Mucosa of descending colon (tissue), 3 donors: ENCODE measurements around the gene EID1. TPM values are rescaled to one million over a fixed set of nuclear protein-coding genes. Genes with fewer than 3 reads are reported as not detected.
A peak's percentile ranks its signal among the peaks of the same experiment; 100 is the strongest.

Experiments used
- ATAC-seq: fragments of 200-7000 bp; cut with Tn5 transposase; one replicate; pipeline ENCODE4 v1.9.1; 2020; ENCODE audit warnings: mild to moderate bottlenecking, moderate library complexity
- DNase-seq, 3 donors: peaks; one replicate each; pipeline ENCODE4 v3.0.0-alpha.2; 2020
- H3K36me3 ChIP-seq: fragments of 200-600 bp; one replicate; pipeline ENCODE4 v1.8.0; 2021; ENCODE audit warnings: low read depth, mild to moderate bottlenecking
- H3K4me1 ChIP-seq: fragments of 200-600 bp; one replicate; pipeline ENCODE4 v1.8.0; 2021; ENCODE audit warnings: low read depth, mild to moderate bottlenecking
- H3K4me3 ChIP-seq: fragments of 200-600 bp; one replicate; pipeline ENCODE4 v1.8.0; 2021; ENCODE audit warnings: mild to moderate bottlenecking
- H3K9me3 ChIP-seq: fragments of 200-600 bp; one replicate; pipeline ENCODE4 v1.8.0; 2021; ENCODE audit warnings: mild to moderate bottlenecking
- CTCF ChIP-seq: fragments of 200-600 bp; IDR thresholded peaks from one replicate; pipeline ENCODE4 v1.8.0; 2022; ENCODE audit warnings: antibody characterized with exemption, mild to moderate bottlenecking
- intact Hi-C, 2 donors: fragments of 100-400 bp; cut with DNase I in 1 of 2; cut with micrococcal nuclease in 1 of 2; formaldehyde crosslinking; loops; one replicate each; pipeline versions ENCODE4 v1.11.0 to v1.11.1; 2022; cut with DNase I, micrococcal nuclease
- total RNA-seq, 3 donors: library from RNA; stranded (reverse); fragmentation: NEBNext Ultra II Directional in 2 of 3; extraction: Animal tissue kit (Norgen Biotek cat#: 25700) in 2 of 3; gene quantifications; one replicate each; pipeline versions ENCODE4 v1.2.1 to v1.2.4, GENCODE V29; 2021 to 2023
- donor health status: DM: no; HTN: no; CAD: no; lungs with moderate emphysema.
- donor health status: DM: no; HTN: no; CAD: no.
- donor health status: DM: no; HTN: yes; CAD: no.

EID1 gene
- total RNA-seq, 3 donors from 2014 or later: 44.7 to 128 (median 53.8) TPM

- DNase-seq (peak in 1 of 3 donors; percentile 78), ATAC-seq (peak; percentile 86)
- no peak overlapping the region for H3K4me3 ChIP-seq
- H3K4me1 ChIP-seq: no peaks in the 10 kb centered on the region
- H3K36me3 ChIP-seq: no peaks in the 10 kb centered on the region
- peak; percentile 23 for TF ChIP-seq CTCF
- intact Hi-C loops: no loop called here
- no peaks in the 10 kb centered on the region for H3K9me3 ChIP-seq
Observed at GRCh38 chr15:48855501-48856440, 22.2 kb upstream of the EID1 start.

- Histone ChIP-seq H3K9me3 (no peaks in the 10 kb centered on the region), H3K4me1 (no peaks in the 10 kb centered on the region), H3K4me3 (no peak overlapping the region), H3K36me3 (no peaks in the 10 kb centered on the region)
- ATAC-seq: no peak
- no peak for TF ChIP-seq CTCF
- DNase-seq: no peak
- intact Hi-C loops: no loop called here
Observed at GRCh38 chr15:48856942-48857341, 21.0 kb upstream of the EID1 start.

GRCh38 chr15:48858401-48858800 is 19.5 kb upstream of the EID1 start:
- ATAC-seq (no peak), DNase-seq (no peak)
- Histone ChIP-seq H3K36me3 (no peaks in the 10 kb centered on the region), H3K9me3 (no peaks in the 10 kb centered on the region), H3K4me1 (no peaks in the 10 kb centered on the region), H3K4me3 (no peak overlapping the region)
- intact Hi-C loops: no loop called here
- TF ChIP-seq CTCF: no peak

- ATAC-seq: no peak
- intact Hi-C loops: no loop called here
- TF ChIP-seq CTCF: no peak
- Histone ChIP-seq H3K4me1 (no peaks in the 10 kb centered on the region), H3K9me3 (no peaks in the 10 kb centered on the region), H3K4me3 (no peak overlapping the region), H3K36me3 (no peaks in the 10 kb centered on the region)
- DNase-seq: no peak
Observed at GRCh38 chr15:48859426-48859825, 18.5 kb upstream of the EID1 start.

- H3K9me3 ChIP-seq: no peaks in the 10 kb centered on the region
- TF ChIP-seq CTCF: peak; percentile 51
- H3K4me3 ChIP-seq: no peak overlapping the region
- intact Hi-C loops: loop anchor here (10.0 kb wide), 3 partner anchors 283 to 1283 kb away; partner anchors contain the start of gene FGF7 (in 1 of the 2)
- DNase-seq (no peak), ATAC-seq (peak; percentile 63)
- no peaks in the 10 kb centered on the region for H3K4me1 ChIP-seq
- H3K36me3 ChIP-seq: no peaks in the 10 kb centered on the region
Observed at GRCh38 chr15:48861813-48862431, 16.0 kb upstream of the EID1 start.
